Activated T-cell treated with anti-CD3 and anti-CD28 coated beads, Interleukin-2, amount 50 U/mL, for 24 hours (primary cell): ENCODE results near the gene CPSF4.

ENCODE experiments used
- DNase-seq: peaks from one replicate; pipeline ENCODE4 v3.0.0-alpha.2; 2020
- H3K27ac Mint-ChIP-seq: 2 replicates; pipeline ENCODE4 v1.8.0; 2020; ENCODE audit warnings: mild to moderate bottlenecking, mixed read lengths
- H3K27me3 Mint-ChIP-seq: 2 replicates; pipeline ENCODE4 v1.8.0; 2020; ENCODE audit warnings: mixed read lengths
- H3K36me3 Mint-ChIP-seq: 2 replicates; pipeline ENCODE4 v1.8.0; 2020; ENCODE audit warnings: low read depth, mixed read lengths
- H3K4me1 Mint-ChIP-seq: 2 replicates; pipeline ENCODE4 v1.8.0; 2020; ENCODE audit warnings: low read depth, mixed read lengths
- H3K4me3 Mint-ChIP-seq: 2 replicates; pipeline ENCODE4 v1.8.0; 2020; ENCODE audit warnings: mild to moderate bottlenecking, moderate library complexity, mixed read lengths
- H3K9me3 Mint-ChIP-seq: 2 replicates; pipeline ENCODE4 v1.8.0; 2020; ENCODE audit warnings: mixed read lengths

CPSF4 gene

GRCh38 chr7:99504603-99505323 is 66.0 kb downstream of the CPSF4 start, which contains the start of gene ZKSCAN5:
TSS of gene ZKSCAN5 (plus strand) at chr7:99504662. CDS start at chr7:99506045, 1,383 bp downstream.
- Mint-ChIP-seq H3K4me1 (peaks cover 32% of the 10 kb centered on the region), H3K27ac (peak within 1 kb of the TSS; percentile 97), H3K36me3 (peaks cover 41% of the 10 kb centered on the region), H3K27me3 (no peaks in the 10 kb centered on the region), H3K4me3 (peak within 1 kb of the TSS; percentile 88), H3K9me3 (peaks cover 6% of the 10 kb centered on the region)
- DNase-seq = peak; percentile 99

GRCh38 chr7:99505324-99505662 is 66.5 kb downstream of the CPSF4 start:
- H3K4me3 Mint-ChIP-seq = peak overlapping the region; percentile 88
- peaks cover 36% of the 10 kb centered on the region for H3K36me3 Mint-ChIP-seq
- peaks cover 32% of the 10 kb centered on the region for H3K4me1 Mint-ChIP-seq
- no peak for DNase-seq
- peaks cover 6% of the 10 kb centered on the region for H3K9me3 Mint-ChIP-seq
- peak overlapping the region; percentile 97 for H3K27ac Mint-ChIP-seq
- no peaks in the 10 kb centered on the region for H3K27me3 Mint-ChIP-seq
